ENCODE data around the gene SPPL2C.

DNA sequence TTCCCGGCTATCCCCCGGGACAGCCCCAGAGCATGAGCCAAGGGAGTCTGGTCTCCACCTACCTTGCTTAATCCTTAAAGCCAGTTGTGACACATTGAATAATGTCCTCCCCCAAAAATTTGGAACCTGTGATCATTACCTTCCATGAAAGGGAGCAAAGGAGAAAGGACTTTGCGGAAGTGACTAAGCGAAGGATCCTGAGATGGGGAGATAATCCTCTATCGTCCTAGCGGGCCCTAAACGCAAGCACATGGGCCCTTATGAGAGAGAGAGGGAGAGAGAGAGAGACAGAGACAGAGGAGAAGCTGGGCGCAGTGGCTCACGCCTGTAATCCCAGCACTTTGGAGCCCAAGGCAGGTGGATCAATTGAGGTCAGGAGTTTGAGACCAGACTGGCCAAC lies 9.5 kb downstream of the SPPL2C start:
- TF ChIP-seq, protein P1, sequence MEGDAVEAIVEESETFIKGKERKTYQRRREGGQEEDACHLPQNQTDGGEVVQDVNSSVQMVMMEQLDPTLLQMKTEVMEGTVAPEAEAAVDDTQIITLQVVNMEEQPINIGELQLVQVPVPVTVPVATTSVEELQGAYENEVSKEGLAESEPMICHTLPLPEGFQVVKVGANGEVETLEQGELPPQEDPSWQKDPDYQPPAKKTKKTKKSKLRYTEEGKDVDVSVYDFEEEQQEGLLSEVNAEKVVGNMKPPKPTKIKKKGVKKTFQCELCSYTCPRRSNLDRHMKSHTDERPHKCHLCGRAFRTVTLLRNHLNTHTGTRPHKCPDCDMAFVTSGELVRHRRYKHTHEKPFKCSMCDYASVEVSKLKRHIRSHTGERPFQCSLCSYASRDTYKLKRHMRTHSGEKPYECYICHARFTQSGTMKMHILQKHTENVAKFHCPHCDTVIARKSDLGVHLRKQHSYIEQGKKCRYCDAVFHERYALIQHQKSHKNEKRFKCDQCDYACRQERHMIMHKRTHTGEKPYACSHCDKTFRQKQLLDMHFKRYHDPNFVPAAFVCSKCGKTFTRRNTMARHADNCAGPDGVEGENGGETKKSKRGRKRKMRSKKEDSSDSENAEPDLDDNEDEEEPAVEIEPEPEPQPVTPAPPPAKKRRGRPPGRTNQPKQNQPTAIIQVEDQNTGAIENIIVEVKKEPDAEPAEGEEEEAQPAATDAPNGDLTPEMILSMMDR (conservative IDR thresholded peaks at IDR 0.05), result no peak
- TF ChIP-seq ZFX (IDR thresholded peaks at IDR 0.05), result no peak
